Measurements from ENCODE around the gene STK38L.

STK38L gene

GRCh38 chr12:27212861-27213260, 31.2 kb upstream of the STK38L start:
- H3K4me3 ChIP-seq (ENCODE audit: low read depth, low read length) = no peak overlapping the region
- no peaks in the 10 kb centered on the region for H3K36me3 ChIP-seq (ENCODE audit: insufficient read depth, low read length)
- H2AFZ ChIP-seq (ENCODE audit: low read length, unreplicated experiment) = no peak overlapping the region
- no peak overlapping the region for H3K27ac ChIP-seq (ENCODE audit: low read depth, low read length)
- no peaks in the 10 kb centered on the region for H3K27me3 ChIP-seq (ENCODE audit: insufficient read depth, low read length)
- no peaks in the 10 kb centered on the region for H3K4me1 ChIP-seq (ENCODE audit: control insufficient read depth, insufficient read depth, low read length, unreplicated experiment)
- H3K79me2 ChIP-seq (ENCODE audit: control insufficient read depth, insufficient read depth, low read length, unreplicated experiment) = no peaks in the 10 kb centered on the region

DNA sequence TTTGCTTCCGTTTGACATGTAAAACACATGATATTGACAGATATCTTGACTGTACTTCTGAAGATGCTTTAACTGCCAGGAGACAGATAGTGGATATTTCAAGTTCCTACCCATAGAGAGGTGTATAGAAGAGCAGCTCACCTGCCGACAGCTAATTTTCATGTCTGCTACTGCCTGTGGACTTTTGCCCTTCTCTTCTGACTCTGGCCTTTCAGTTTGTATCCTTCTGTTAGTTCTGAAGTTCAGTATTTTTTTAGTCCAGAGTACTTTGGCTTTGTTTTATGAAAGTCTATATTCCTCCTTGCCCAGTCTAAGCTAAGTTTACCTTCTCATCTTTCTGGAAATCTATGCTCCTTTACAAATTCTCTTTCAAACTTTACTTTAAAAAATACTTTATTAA, 30.8 kb upstream of the STK38L start:
- Histone ChIP-seq H3K36me3 (ENCODE audit: insufficient read depth, low read length) (no peaks in the 10 kb centered on the region), H2AFZ (ENCODE audit: low read length, unreplicated experiment) (no peak overlapping the region), H3K4me3 (ENCODE audit: low read depth, low read length) (no peak overlapping the region), H3K4me1 (ENCODE audit: control insufficient read depth, insufficient read depth, low read length, unreplicated experiment) (no peaks in the 10 kb centered on the region), H3K27me3 (ENCODE audit: insufficient read depth, low read length) (no peaks in the 10 kb centered on the region), H3K79me2 (ENCODE audit: control insufficient read depth, insufficient read depth, low read length, unreplicated experiment) (no peaks in the 10 kb centered on the region), H3K27ac (ENCODE audit: low read depth, low read length) (no peak overlapping the region)

- Histone ChIP-seq H3K4me3 (ENCODE audit: low read depth, low read length) (no peak overlapping the region), H3K36me3 (ENCODE audit: insufficient read depth, low read length) (no peaks in the 10 kb centered on the region), H3K4me1 (ENCODE audit: control insufficient read depth, insufficient read depth, low read length, unreplicated experiment) (no peaks in the 10 kb centered on the region), H3K79me2 (ENCODE audit: control insufficient read depth, insufficient read depth, low read length, unreplicated experiment) (no peaks in the 10 kb centered on the region), H2AFZ (ENCODE audit: low read length, unreplicated experiment) (no peak overlapping the region), H3K27me3 (ENCODE audit: insufficient read depth, low read length) (no peaks in the 10 kb centered on the region), H3K27ac (ENCODE audit: low read depth, low read length) (no peak overlapping the region)
These were observed 30.0 kb upstream of the STK38L start for GRCh38 chr12:27213830-27214787.

DNA sequence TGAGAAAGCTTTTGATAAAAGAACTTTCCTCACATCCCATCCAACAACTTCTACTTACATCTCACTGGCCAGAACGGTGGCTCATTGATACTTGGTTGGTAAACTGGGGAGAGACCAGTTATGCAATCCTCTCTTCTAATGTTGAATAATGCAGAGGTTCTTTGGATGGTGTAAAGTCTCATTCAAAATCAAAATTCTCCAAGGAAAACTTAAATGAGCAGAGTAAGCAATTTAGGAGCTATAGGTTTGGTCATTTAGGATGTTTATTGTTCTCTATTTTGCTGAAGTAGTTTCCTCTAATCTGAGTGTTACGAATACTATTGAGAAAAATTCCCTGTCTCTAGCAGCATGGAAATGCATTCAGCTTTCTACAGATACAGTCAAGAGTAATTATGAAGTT, 26.5 kb upstream of the STK38L start:
- Histone ChIP-seq H3K79me2 (ENCODE audit: control insufficient read depth, insufficient read depth, low read length, unreplicated experiment) (no peaks in the 10 kb centered on the region), H3K36me3 (ENCODE audit: insufficient read depth, low read length) (no peaks in the 10 kb centered on the region), H3K4me1 (ENCODE audit: control insufficient read depth, insufficient read depth, low read length, unreplicated experiment) (peaks cover 10% of the 10 kb centered on the region), H2AFZ (ENCODE audit: low read length, unreplicated experiment) (no peak overlapping the region), H3K4me3 (ENCODE audit: low read depth, low read length) (no peak overlapping the region), H3K27ac (ENCODE audit: low read depth, low read length) (no peak overlapping the region), H3K27me3 (ENCODE audit: insufficient read depth, low read length) (no peaks in the 10 kb centered on the region)

DNA sequence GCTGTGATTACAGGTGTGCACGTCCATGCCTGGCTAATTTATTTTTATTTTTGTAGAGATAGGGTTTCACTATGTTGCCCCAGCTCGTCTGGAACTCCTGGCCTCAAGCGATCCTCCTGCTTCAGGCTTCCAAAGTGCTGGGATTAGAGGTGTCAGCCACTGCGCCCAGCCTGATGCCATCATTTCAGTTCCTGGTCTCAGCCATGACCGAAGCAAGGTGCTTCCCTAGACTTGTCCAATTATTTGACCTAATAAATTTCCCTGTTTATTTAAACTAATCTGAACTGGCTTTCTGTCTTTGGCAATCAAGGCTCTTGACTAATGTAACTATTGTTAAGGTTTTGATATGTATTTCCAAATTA, 24.4 kb upstream of the STK38L start:
- Histone ChIP-seq H3K27me3 (ENCODE audit: insufficient read depth, low read length) (no peaks in the 10 kb centered on the region), H3K4me3 (ENCODE audit: low read depth, low read length) (no peak overlapping the region), H3K4me1 (ENCODE audit: control insufficient read depth, insufficient read depth, low read length, unreplicated experiment) (peaks cover 10% of the 10 kb centered on the region), H3K79me2 (ENCODE audit: control insufficient read depth, insufficient read depth, low read length, unreplicated experiment) (no peaks in the 10 kb centered on the region), H3K27ac (ENCODE audit: low read depth, low read length) (no peak overlapping the region), H3K36me3 (ENCODE audit: insufficient read depth, low read length) (no peaks in the 10 kb centered on the region), H2AFZ (ENCODE audit: low read length, unreplicated experiment) (peak overlapping the region; percentile 4)

- Histone ChIP-seq H3K27ac (ENCODE audit: low read depth, low read length) (peak overlapping the region; percentile 30; the same call in 1 of the 2 replicates), H2AFZ (ENCODE audit: low read length, unreplicated experiment) (peak overlapping the region; percentile 4), H3K4me3 (ENCODE audit: low read depth, low read length) (peak overlapping the region; percentile 9; the same call in 1 of the 2 replicates), H3K36me3 (ENCODE audit: insufficient read depth, low read length) (no peaks in the 10 kb centered on the region), H3K79me2 (ENCODE audit: control insufficient read depth, insufficient read depth, low read length, unreplicated experiment) (no peaks in the 10 kb centered on the region), H3K27me3 (ENCODE audit: insufficient read depth, low read length) (no peaks in the 10 kb centered on the region), H3K4me1 (ENCODE audit: control insufficient read depth, insufficient read depth, low read length, unreplicated experiment) (peaks cover 10% of the 10 kb centered on the region)
These were observed 23.8 kb upstream of the STK38L start for GRCh38 chr12:27220055-27220987.

- no peak overlapping the region for H3K27ac ChIP-seq (ENCODE audit: low read depth, low read length)
- H3K4me1 ChIP-seq (ENCODE audit: control insufficient read depth, insufficient read depth, low read length, unreplicated experiment) = peaks cover 10% of the 10 kb centered on the region
- H2AFZ ChIP-seq (ENCODE audit: low read length, unreplicated experiment) = no peak overlapping the region
- no peaks in the 10 kb centered on the region for H3K79me2 ChIP-seq (ENCODE audit: control insufficient read depth, insufficient read depth, low read length, unreplicated experiment)
- H3K4me3 ChIP-seq (ENCODE audit: low read depth, low read length) = no peak overlapping the region
- H3K36me3 ChIP-seq (ENCODE audit: insufficient read depth, low read length) = no peaks in the 10 kb centered on the region
- no peaks in the 10 kb centered on the region for H3K27me3 ChIP-seq (ENCODE audit: insufficient read depth, low read length)
These were observed 23.1 kb upstream of the STK38L start for GRCh38 chr12:27220988-27221345.

GRCh38 chr12:27221625-27222387, 22.3 kb upstream of the STK38L start:
- H2AFZ ChIP-seq (ENCODE audit: low read length, unreplicated experiment) = no peak overlapping the region
- H3K79me2 ChIP-seq (ENCODE audit: control insufficient read depth, insufficient read depth, low read length, unreplicated experiment) = no peaks in the 10 kb centered on the region
- no peak overlapping the region for H3K27ac ChIP-seq (ENCODE audit: low read depth, low read length)

DNA sequence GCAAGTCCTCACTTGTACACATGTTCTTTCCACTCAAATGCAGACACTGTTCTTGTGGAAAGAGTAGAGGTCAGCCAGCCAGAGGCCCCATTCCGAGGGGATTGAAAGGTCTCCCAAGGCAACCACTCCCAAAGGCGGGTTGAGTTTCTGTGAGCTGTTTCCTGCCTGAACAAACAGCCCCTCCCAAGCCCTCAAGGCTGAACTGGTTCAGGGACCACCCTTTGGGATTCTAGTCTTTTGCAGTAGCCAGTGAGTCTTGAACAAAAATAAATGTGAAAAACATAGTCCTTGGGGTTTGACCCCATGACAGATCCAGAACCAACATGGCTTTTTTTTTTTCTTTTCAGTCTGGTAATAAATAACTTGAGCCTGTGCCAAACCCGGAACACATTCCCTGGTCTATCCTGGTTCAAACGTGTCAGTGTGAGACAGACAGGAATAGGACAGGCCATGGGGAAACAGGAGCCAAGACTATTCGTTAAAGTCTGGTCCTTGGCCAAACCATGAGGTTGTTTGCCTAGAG, 17.6 kb upstream of the STK38L start:
- Histone ChIP-seq H3K36me3 (ENCODE audit: insufficient read depth, low read length) (no peaks in the 10 kb centered on the region), H3K27me3 (ENCODE audit: insufficient read depth, low read length) (no peaks in the 10 kb centered on the region), H3K4me1 (ENCODE audit: control insufficient read depth, insufficient read depth, low read length, unreplicated experiment) (no peaks in the 10 kb centered on the region), H3K27ac (ENCODE audit: low read depth, low read length) (no peak overlapping the region), H2AFZ (ENCODE audit: low read length, unreplicated experiment) (no peak overlapping the region), H3K4me3 (ENCODE audit: low read depth, low read length) (no peak overlapping the region), H3K79me2 (ENCODE audit: control insufficient read depth, insufficient read depth, low read length, unreplicated experiment) (no peaks in the 10 kb centered on the region)

More at GRCh38 chr12:27221625-27222387, 22.3 kb upstream of the STK38L start:
- no peaks in the 10 kb centered on the region for H3K27me3 ChIP-seq (ENCODE audit: insufficient read depth, low read length)
- H3K4me1 ChIP-seq (ENCODE audit: control insufficient read depth, insufficient read depth, low read length, unreplicated experiment) = peaks cover 10% of the 10 kb centered on the region
- no peaks in the 10 kb centered on the region for H3K36me3 ChIP-seq (ENCODE audit: insufficient read depth, low read length)
- no peak overlapping the region for H3K4me3 ChIP-seq (ENCODE audit: low read depth, low read length)

- Histone ChIP-seq H3K79me2 (ENCODE audit: control insufficient read depth, insufficient read depth, low read length, unreplicated experiment) (no peaks in the 10 kb centered on the region), H3K27ac (ENCODE audit: low read depth, low read length) (no peak overlapping the region)
These were observed 14.7 kb upstream of the STK38L start for GRCh38 chr12:27229367-27229766.

More at GRCh38 chr12:27229367-27229766, 14.7 kb upstream of the STK38L start:
- no peaks in the 10 kb centered on the region for H3K4me1 ChIP-seq (ENCODE audit: control insufficient read depth, insufficient read depth, low read length, unreplicated experiment)
- no peaks in the 10 kb centered on the region for H3K36me3 ChIP-seq (ENCODE audit: insufficient read depth, low read length)
- no peak overlapping the region for H2AFZ ChIP-seq (ENCODE audit: low read length, unreplicated experiment)
- no peaks in the 10 kb centered on the region for H3K27me3 ChIP-seq (ENCODE audit: insufficient read depth, low read length)
- no peak overlapping the region for H3K4me3 ChIP-seq (ENCODE audit: low read depth, low read length)

Measured in ACC112 (cell line).